Central memory CD4-positive, alpha-beta T cell (primary cell): Measurements from ENCODE around the gene CTIF.

ENCODE experiments used
- DNase-seq: peaks from one replicate; pipeline ENCODE4 v3.0.0; 2022

CTIF gene

GRCh38 chr18:48735080-48735676 lies 196.3 kb downstream of the CTIF start:
- DNase-seq, result no peak

DNA sequence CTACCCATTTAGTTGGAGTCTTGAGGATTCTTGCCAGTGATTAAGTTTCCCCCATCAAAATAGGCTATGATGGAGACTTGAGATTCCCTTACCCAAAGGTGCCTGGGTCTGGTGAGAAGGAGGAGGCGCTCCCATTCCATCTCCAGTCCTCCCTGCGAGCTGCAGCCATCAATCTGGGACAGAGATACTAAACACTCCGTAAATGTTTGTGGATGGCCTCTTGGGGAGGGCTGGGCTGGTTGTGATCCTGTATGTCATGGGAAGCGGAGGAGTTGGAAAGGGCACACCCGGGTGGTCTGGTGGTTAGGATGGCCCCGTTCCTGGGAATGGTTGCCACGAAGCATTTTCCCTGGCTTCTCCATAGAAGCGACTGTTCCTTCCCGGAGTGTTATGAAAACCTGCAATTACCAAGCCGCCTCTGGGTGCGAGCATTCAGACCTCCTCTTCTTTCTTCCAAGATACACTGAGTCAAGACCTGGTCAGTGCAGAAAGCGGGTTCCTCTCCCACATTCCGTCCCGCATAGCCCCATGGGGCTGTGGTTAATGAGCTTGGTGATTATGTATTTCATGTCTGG lies 196.9 kb downstream of the CTIF start:
- no peak for DNase-seq

DNA sequence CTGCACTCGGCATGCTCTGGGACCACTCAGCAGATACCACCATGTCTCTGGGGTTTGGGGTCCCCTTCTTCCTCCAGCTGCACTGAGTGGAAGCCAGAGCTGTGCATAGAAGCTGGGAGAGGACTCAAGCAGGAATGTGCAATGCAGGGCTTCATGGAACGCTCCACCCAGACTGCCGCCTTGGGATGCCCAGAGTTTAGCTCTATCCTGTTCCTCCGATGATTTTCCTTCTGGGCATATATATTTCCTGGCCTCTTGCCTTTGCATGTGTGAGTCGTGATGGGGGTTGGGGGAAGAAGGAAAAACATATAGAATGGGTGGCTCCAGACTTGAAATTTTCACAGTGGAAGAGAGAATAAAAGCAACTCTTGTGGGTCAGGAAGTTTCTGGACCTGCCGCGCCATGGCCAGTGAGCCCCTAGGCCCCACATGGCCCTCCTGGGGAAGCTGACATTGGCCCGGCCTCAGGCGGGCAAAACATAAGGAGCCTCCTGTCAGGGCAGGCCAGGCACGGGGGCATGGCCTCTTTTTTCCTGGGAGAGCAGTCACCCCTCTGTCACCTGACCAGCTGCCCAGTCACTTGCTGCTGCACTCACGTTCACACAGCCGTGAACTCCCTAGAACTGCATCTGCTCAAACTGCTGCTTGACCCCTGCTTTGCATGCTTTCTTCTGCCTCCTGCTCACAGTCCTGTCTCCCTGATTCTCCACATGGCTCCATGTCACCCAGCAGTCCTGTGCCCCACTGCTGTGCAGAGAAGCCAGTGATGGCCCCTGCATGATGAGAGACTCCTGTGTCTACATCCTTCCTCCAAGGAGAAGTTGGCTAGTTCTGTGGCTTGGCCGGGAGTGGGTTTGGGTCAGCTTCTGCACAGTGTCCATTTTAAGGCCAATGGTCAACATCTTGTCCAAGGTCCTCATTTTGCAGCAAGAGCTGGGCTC lies 197.8 kb downstream of the CTIF start:
- DNase-seq, result no peak

GRCh38 chr18:48739266-48740067 lies 200.6 kb downstream of the CTIF start:
- no peak for DNase-seq

GRCh38 chr18:48740068-48740440 lies 201.2 kb downstream of the CTIF start:
- no peak for DNase-seq

GRCh38 chr18:48740851-48741485 lies 202.1 kb downstream of the CTIF start:
- DNase-seq, result no peak

GRCh38 chr18:48741866-48742265 lies 203.0 kb downstream of the CTIF start:
- no peak for DNase-seq

- no peak for DNase-seq
These were observed 203.5 kb downstream of the CTIF start for GRCh38 chr18:48742304-48742703.

GRCh38 chr18:48742706-48743475 lies 204.1 kb downstream of the CTIF start:
- DNase-seq, result no peak

GRCh38 chr18:48743886-48744285 lies 205.1 kb downstream of the CTIF start:
- no peak for DNase-seq

- no peak for DNase-seq
These were observed 206.5 kb downstream of the CTIF start for GRCh38 chr18:48745293-48745692.

DNA sequence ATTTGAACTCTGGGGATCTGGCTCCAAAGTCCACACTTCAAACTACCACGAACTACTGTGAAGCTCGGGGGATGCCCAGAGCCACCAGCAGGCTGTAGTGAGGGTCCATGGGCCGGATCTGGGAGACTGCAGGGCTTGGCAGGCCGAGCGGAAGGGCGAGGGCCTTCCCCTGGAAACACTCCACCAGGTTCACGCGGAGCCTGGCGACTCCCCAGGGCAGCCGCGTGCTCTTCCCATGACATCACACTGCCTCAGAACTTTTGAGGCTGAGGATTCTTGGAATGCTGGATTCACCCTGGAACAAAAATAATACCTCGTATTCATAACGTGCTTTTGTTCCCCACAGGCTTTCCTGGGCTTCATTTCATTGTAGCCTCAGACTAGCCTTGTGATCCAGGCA lies 210.9 kb downstream of the CTIF start:
- no peak for DNase-seq

DNA sequence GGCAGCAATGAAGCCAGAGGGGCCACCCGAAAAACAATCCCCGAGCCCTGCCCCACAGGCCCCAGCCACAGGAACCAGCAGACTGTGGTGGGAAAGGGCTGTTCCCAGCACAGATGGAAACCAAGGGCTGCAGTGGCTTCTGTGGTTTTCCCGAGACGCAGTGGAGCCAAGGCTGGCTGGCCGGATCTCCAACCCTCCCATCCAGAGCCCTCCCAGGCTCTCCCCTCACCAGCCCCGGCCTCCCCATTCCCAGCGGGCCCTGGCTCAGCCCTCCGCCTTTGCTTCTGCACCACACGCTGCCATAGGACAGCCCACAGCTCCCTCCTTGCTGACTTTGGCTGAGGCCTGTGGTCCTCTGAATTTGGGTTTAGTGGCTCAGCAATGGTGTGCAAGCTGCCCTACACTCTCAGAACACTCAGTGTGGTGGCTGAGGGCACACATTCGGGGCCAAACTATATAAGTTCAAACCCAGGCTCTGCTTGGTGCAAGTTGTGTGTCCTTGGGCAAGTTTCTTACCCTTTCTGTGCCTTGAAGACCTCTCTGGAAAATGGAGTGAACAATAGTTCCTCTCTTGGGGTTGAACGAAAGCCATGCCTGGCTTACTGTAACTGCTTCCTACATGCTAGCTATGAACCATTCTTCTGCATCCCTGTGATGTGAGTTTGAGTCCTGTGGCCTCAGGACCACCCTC lies 211.8 kb downstream of the CTIF start:
- DNase-seq, result no peak

DNA sequence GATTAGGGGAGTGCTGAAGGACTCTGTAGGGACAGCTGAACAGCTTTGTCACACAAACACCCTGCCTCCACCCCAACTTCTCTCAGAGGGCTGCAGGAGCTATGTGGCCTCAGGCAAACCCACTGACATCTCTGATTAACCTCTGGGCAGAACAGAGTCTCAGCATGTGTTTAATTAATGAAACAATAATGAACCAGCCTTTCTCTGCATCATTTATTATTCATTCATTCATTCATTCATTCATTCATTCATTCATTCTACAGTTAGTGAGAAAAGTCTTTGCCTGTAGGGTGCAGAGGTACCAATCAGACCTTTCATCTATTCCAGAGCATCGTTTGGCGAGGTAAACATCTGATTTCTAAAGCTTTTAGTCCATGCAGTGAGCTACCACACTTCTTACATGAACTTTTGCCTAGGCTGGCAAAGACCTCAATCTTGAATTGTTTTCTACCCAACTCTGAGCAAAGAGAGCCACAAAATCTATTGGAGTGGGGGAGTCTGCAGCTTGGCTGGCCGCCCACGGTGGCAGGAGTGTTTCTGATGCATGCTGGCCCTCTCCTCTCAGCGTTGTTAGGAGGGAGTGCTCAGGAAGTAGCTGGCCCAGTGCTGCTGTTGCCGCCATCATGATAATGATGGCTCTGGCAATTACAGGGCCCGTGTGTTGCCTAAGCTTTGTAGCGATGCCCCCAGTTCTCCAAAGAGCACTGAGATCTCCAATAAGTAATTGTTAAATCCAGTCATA lies 213.1 kb downstream of the CTIF start:
- no peak for DNase-seq

DNA sequence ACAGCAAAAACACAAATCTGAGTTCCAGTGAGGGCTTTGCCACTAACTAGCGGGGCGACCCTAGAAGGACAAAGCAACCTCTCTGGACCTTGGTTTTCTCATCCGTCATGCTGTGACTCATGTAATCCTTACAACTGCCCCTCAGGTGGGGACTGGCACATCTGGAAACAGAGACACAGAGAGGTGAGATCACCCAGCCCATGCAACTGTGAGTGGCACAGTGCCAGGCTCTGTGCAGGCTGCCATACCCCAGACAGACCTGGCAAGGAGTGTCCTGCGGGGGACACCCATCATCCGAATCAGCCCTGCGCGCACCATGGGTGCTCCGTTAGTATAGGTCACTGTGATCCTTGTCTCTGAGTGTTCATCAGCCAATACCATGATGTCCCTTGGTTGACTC lies 213.6 kb downstream of the CTIF start:
- DNase-seq, result no peak

- DNase-seq, result no peak
These were observed 214.1 kb downstream of the CTIF start for GRCh38 chr18:48752928-48753327.

DNA sequence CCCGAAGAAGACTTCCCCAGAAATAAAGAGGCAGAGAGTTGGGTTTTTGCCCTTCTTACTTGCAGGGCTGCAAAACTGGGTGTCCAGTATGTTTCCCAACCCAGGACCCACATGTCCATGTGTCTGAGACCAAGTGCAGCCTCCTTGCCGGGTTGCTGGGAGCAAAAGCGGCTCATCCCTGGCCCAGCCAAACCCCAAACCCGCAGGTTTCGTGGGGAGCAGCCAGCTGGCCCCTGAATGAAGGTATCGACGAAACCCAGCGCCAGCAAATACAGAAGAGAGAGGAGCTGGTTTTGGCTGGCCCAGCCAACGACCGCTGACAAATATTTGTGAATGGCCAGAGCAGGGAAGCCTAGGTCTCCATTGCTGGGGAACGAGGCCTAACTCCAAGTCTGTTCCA lies 214.9 kb downstream of the CTIF start:
- DNase-seq, result no peak

GRCh38 chr18:48754559-48754958 lies 215.7 kb downstream of the CTIF start:
- no peak for DNase-seq

- DNase-seq, result no peak
These were observed 216.2 kb downstream of the CTIF start for GRCh38 chr18:48754993-48755473.

DNA sequence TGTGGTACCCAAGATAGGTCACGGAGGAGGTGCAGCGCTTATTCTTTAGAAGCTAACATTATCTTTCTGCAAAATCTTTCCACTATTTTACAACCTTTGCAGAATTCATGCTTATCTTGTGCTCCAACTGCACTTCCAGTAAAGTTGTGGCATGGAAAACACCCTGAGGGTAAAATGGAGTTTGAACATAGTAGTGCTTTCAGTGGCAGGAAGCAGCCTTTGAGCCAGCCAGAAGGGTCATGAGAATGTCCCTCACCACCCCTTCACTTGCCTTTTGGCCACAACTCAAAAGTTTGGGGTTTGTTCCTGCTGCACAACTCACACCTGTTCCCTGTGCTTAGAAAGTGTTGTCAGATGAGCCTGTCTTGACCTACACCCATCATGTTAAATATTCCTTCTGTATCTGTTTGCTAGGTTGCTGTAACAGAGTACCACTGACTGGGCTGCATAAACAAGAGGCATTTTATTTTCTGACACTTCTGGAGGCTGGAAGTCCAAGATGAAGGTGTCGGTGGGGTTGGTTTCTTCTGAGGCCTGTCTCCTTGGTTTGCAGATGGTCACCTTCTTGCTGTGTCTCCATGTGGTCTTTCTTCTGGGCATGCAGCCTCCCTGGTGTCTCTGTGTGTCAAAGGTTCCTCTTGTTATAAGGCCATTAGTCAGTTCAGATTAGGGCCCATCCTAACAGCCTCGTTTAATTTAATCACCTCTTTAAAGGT lies 217.8 kb downstream of the CTIF start:
- DNase-seq, result no peak
